Activated CD8-positive, alpha-beta T cell treated with anti-CD3 and anti-CD28 coated beads, Interleukin-2, amount 10 ng/mL, durations not matched to agents 7 days and 5 days (primary cell): ENCODE results near the gene RPL31. TPM values are rescaled to one million over a fixed set of nuclear protein-coding genes. Genes with fewer than 3 reads are reported as not detected.

Experiments used
- ATAC-seq: fragments of 150-1000 bp; cut with Tn5 transposase; one replicate; pipeline ENCODE4 v1.10.0; 2021; ENCODE audit warnings: moderate library complexity
- CTCF ChIA-PET: fragments of 350-600 bp; sonication (Branson Sonifier 250); formaldehyde crosslinking; loops from one replicate; lab custom pipeline; 2021; ENCODE audit warnings: antibody characterized with exemption; lab: Charles Lee
- POLR2A ChIA-PET: fragments of 350-600 bp; sonication (Branson Sonifier 250); formaldehyde crosslinking; loops from one replicate; lab custom pipeline; 2021; ENCODE audit warnings: antibody characterized with exemption; lab: Charles Lee
- DNase-seq: peaks from one replicate; pipeline ENCODE4 v3.0.0-alpha.2; 2020
- H3K27ac Mint-ChIP-seq: one replicate; pipeline ENCODE4 v1.8.0; 2021; ENCODE audit warnings: mild to moderate bottlenecking, mixed read lengths
- H3K27me3 Mint-ChIP-seq: one replicate; pipeline ENCODE4 v1.8.0; 2021; ENCODE audit warnings: low read depth, mixed read lengths
- H3K36me3 Mint-ChIP-seq: one replicate; pipeline ENCODE4 v1.8.0; 2021; ENCODE audit warnings: low read depth, mixed read lengths
- H3K4me1 Mint-ChIP-seq: one replicate; pipeline ENCODE4 v1.8.0; 2021; ENCODE audit warnings: low read depth, mixed read lengths
- H3K4me3 Mint-ChIP-seq: one replicate; pipeline ENCODE4 v1.8.0; 2021; ENCODE audit warnings: mild to moderate bottlenecking, mixed read lengths
- H3K9me3 Mint-ChIP-seq: one replicate; pipeline ENCODE4 v1.8.0; 2022; ENCODE audit warnings: mixed read lengths; ENCODE audit not compliant: insufficient read depth
- total RNA-seq, 2 experiments: library from RNA; stranded (reverse); gene quantifications; one replicate each; pipeline ENCODE4 v1.2.3, GENCODE V29; 2021

Gene RPL31
- total RNA-seq, 2 experiments from 2014 or later: 1,300 to 1,339 TPM

- ChIA-PET CTCF (interaction anchor here (0.5 to 1.9 kb wide), 2 partner anchors 27 to 1353 kb away, joined by 3 to 4 read pairs; no protein-coding TSS in a partner anchor), POLR2A (no interaction called here)
- peaks cover 46% of the 10 kb centered on the region for H3K36me3 Mint-ChIP-seq
- no peak for DNase-seq
- H3K4me3 Mint-ChIP-seq: no peak overlapping the region
- H3K4me1 Mint-ChIP-seq: peaks cover 9% of the 10 kb centered on the region
- no peak for ATAC-seq
- no peaks in the 10 kb centered on the region for H3K9me3 Mint-ChIP-seq
- H3K27me3 Mint-ChIP-seq: no peaks in the 10 kb centered on the region
- no peak overlapping the region for H3K27ac Mint-ChIP-seq
Measured at GRCh38 chr2:101014264-101014857, 12.3 kb downstream of the RPL31 start.

- H3K4me3 Mint-ChIP-seq: no peak overlapping the region
- no peak for DNase-seq
- POLR2A ChIA-PET: no interaction called here
- no peak overlapping the region for H3K27ac Mint-ChIP-seq
- H3K36me3 Mint-ChIP-seq: peaks cover 39% of the 10 kb centered on the region
- no peak for ATAC-seq
- CTCF ChIA-PET: interaction anchor here (0.9 kb wide), 1 partner anchor 188 kb away, joined by 3 read pairs; no protein-coding TSS in a partner anchor
- H3K27me3 Mint-ChIP-seq: no peaks in the 10 kb centered on the region
- H3K9me3 Mint-ChIP-seq: no peaks in the 10 kb centered on the region
- H3K4me1 Mint-ChIP-seq: peaks cover 5% of the 10 kb centered on the region
Measured at GRCh38 chr2:101017371-101017770, 15.3 kb downstream of the RPL31 start.

GRCh38 chr2:101018934-101019333 is 16.8 kb downstream of the RPL31 start:
- no peak overlapping the region for H3K27ac Mint-ChIP-seq

GRCh38 chr2:101022221-101022620 is 20.1 kb downstream of the RPL31 start:
- H3K4me3 Mint-ChIP-seq: no peak overlapping the region
- ChIA-PET POLR2A (no interaction called here), CTCF (interaction anchor here (1.5 to 1.6 kb wide), 2 partner anchors 10 to 14 kb away, joined by 4 to 9 read pairs; no protein-coding TSS in a partner anchor)
- no peaks in the 10 kb centered on the region for H3K27me3 Mint-ChIP-seq
- peaks cover 18% of the 10 kb centered on the region for H3K36me3 Mint-ChIP-seq
- no peak overlapping the region for H3K27ac Mint-ChIP-seq
- no peak for DNase-seq
- no peak for ATAC-seq
- no peaks in the 10 kb centered on the region for H3K4me1 Mint-ChIP-seq
- no peaks in the 10 kb centered on the region for H3K9me3 Mint-ChIP-seq

More at GRCh38 chr2:101018934-101019333, 16.8 kb downstream of the RPL31 start:
- ChIA-PET CTCF (interaction anchor here (1.6 kb wide), 1 partner anchor 185 kb away, joined by 4 read pairs; no protein-coding TSS in a partner anchor), POLR2A (interaction anchor here (0.5 kb wide), 1 partner anchor 154 kb away, joined by 3 read pairs; no protein-coding TSS in a partner anchor)
- no peak for ATAC-seq
- Mint-ChIP-seq H3K4me3 (no peak overlapping the region), H3K9me3 (no peaks in the 10 kb centered on the region), H3K4me1 (no peaks in the 10 kb centered on the region), H3K36me3 (peaks cover 29% of the 10 kb centered on the region), H3K27me3 (no peaks in the 10 kb centered on the region)
- DNase-seq: no peak

GRCh38 chr2:101023327-101024107 is 21.4 kb downstream of the RPL31 start:
- ChIA-PET CTCF (interaction anchor here (1.6 kb wide), 1 partner anchor 11 kb away, joined by 9 read pairs; no protein-coding TSS in a partner anchor), POLR2A (no interaction called here)
- Mint-ChIP-seq H3K9me3 (no peaks in the 10 kb centered on the region), H3K36me3 (peaks cover 18% of the 10 kb centered on the region), H3K4me1 (no peaks in the 10 kb centered on the region), H3K27me3 (no peaks in the 10 kb centered on the region), H3K27ac (no peak overlapping the region), H3K4me3 (no peak overlapping the region)
- DNase-seq: no peak
- ATAC-seq: no peak

GRCh38 chr2:101025561-101025960 is 23.5 kb downstream of the RPL31 start:
- no peak for DNase-seq
- ChIA-PET CTCF (interaction anchor here (1.0 to 1.5 kb wide), 2 partner anchors 13 to 180 kb away, joined by 5 read pairs; no protein-coding TSS in a partner anchor), POLR2A (no interaction called here)
- Mint-ChIP-seq H3K36me3 (peaks cover 11% of the 10 kb centered on the region), H3K4me1 (no peaks in the 10 kb centered on the region), H3K27ac (no peak overlapping the region), H3K9me3 (no peaks in the 10 kb centered on the region), H3K4me3 (no peak overlapping the region), H3K27me3 (peaks cover 4% of the 10 kb centered on the region)
- no peak for ATAC-seq

- H3K27me3 Mint-ChIP-seq: peaks cover 4% of the 10 kb centered on the region
- no peaks in the 10 kb centered on the region for H3K9me3 Mint-ChIP-seq
- H3K36me3 Mint-ChIP-seq: peaks cover 5% of the 10 kb centered on the region
- CTCF ChIA-PET: interaction anchor here (1.5 kb wide), 1 partner anchor 179 kb away, joined by 5 read pairs; no protein-coding TSS in a partner anchor
- H3K4me3 Mint-ChIP-seq: no peak overlapping the region
- H3K27ac Mint-ChIP-seq: no peak overlapping the region
- ATAC-seq: no peak
- POLR2A ChIA-PET: no interaction called here
- DNase-seq: no peak
- H3K4me1 Mint-ChIP-seq: no peaks in the 10 kb centered on the region
Measured at GRCh38 chr2:101026253-101026701, 24.2 kb downstream of the RPL31 start.

- Mint-ChIP-seq H3K27ac (no peak overlapping the region), H3K4me1 (no peaks in the 10 kb centered on the region), H3K27me3 (peaks cover 6% of the 10 kb centered on the region), H3K4me3 (no peak overlapping the region), H3K36me3 (peaks cover 5% of the 10 kb centered on the region), H3K9me3 (no peaks in the 10 kb centered on the region)
- ChIA-PET POLR2A (no interaction called here), CTCF (interaction anchor here (0.8 to 1.0 kb wide), 2 partner anchors 15 to 18 kb away, joined by 3 read pairs; no protein-coding TSS in a partner anchor)
- DNase-seq: no peak
- no peak for ATAC-seq
Measured at GRCh38 chr2:101026923-101027469, 24.9 kb downstream of the RPL31 start.

- H3K4me1 Mint-ChIP-seq: no peaks in the 10 kb centered on the region
- peaks cover 6% of the 10 kb centered on the region for H3K27me3 Mint-ChIP-seq
- no peak overlapping the region for H3K4me3 Mint-ChIP-seq
- ATAC-seq (no peak), DNase-seq (no peak)
- ChIA-PET CTCF (no interaction called here), POLR2A (no interaction called here)
- H3K9me3 Mint-ChIP-seq: no peaks in the 10 kb centered on the region
- H3K36me3 Mint-ChIP-seq: peaks cover 5% of the 10 kb centered on the region
- no peak overlapping the region for H3K27ac Mint-ChIP-seq
Measured at GRCh38 chr2:101027852-101028251, 25.8 kb downstream of the RPL31 start.

- no peak overlapping the region for H3K27ac Mint-ChIP-seq
- H3K9me3 Mint-ChIP-seq: no peaks in the 10 kb centered on the region
- peaks cover 6% of the 10 kb centered on the region for H3K27me3 Mint-ChIP-seq
- ChIA-PET POLR2A (interaction anchor here (0.6 kb wide), 1 partner anchor 21 kb away, joined by 3 read pairs; no protein-coding TSS in a partner anchor), CTCF (interaction anchor here (1.6 to 2.4 kb wide), 2 partner anchors 174 to 436 kb away, joined by 3 to 11 read pairs; no protein-coding TSS in a partner anchor)
- no peak overlapping the region for H3K4me3 Mint-ChIP-seq
- no peaks in the 10 kb centered on the region for H3K4me1 Mint-ChIP-seq
- no peaks in the 10 kb centered on the region for H3K36me3 Mint-ChIP-seq
- ATAC-seq (no peak), DNase-seq (no peak)
Measured at GRCh38 chr2:101030866-101031554, 28.9 kb downstream of the RPL31 start.
